ENCODE measurements around the gene SLC45A1.
"Not testable (repeated sequence)": the region's sequence is repeated elsewhere in the genome, so short reads cannot be mapped to it uniquely, and the experiment has no call there.

Gene SLC45A1

GRCh38 chr1:8367571-8368194 is 49.8 kb downstream of the SLC45A1 start:
- no peak for DNase-seq (ENCODE audit: low read depth)

DNA sequence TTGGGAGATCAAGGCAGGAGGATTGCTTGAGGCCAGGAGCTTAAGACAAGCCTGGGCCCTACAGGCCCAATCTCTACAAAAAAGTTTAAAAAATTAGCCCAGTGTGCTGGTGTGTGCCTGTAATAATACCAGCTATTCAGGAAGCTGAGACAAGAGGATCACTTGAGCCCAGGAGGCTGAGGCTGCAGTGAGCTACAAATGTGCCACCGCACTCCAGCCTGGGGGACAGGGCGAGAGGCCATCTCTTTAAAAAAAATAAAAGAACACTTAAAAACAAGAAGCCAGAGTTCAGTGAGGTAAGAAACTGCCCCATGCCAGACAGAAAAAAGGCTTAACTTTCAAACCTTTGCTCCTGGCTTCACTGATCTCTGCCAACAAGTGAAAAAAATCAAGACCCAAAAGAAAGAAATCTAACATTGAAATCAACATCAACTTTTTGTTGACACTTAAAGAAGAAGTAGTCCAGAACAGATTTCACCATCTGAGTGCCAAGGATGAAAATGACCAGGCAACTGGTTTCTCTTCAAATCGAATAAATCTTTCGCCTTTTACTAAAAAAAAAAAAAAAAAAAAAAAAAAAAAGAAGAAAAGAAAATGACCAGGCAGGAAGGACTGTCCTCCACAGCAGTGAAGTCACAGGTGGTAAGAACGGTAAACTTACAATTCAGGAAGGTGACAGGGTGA is 51.2 kb downstream of the SLC45A1 start:
- DNase-seq (ENCODE audit: low read depth): no peak

GRCh38 chr1:8370046-8370881 is 52.4 kb downstream of the SLC45A1 start:
- DNase-seq (ENCODE audit: low read depth): no peak

GRCh38 chr1:8370905-8371315 is 53.0 kb downstream of the SLC45A1 start:
- DNase-seq (ENCODE audit: low read depth): peak; percentile 27

GRCh38 chr1:8371372-8371991 is 53.6 kb downstream of the SLC45A1 start:
- no peak for DNase-seq (ENCODE audit: low read depth)

GRCh38 chr1:8373125-8373524 is 55.2 kb downstream of the SLC45A1 start:
- no peak for DNase-seq (ENCODE audit: low read depth)

DNA sequence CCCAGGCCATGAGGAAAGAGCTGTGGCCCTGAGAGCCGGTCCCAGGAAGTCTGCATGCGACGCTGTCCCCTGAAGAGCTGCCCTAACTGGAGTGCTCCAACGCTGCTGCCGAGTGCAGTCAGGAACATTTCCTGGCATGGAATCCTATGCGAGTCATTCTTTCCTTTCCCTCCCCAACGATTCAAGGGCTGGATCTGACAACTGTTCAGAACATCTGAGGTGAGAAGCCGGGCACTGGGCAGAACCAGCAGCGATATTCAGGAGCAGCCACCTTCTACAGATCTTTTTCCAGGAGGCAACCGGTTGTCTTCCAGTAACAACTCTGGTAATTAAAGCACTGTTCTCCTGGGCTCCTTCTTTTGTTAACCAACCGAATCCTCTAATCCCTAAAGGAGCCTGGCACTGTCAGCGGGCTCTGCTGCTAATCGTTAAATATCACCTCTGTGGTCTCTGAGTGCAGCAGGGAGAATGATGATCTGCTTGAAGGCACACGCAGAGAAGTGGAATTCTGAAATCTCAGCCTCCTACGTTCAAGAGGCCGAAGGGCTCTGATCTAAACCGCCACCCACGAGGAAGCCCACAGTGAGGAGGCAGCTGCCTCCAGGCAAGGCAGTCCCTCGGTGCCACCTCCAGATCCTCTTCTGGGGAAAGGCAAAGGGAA is 55.8 kb downstream of the SLC45A1 start:
- peak; percentile 82 for DNase-seq (ENCODE audit: low read depth)

DNA sequence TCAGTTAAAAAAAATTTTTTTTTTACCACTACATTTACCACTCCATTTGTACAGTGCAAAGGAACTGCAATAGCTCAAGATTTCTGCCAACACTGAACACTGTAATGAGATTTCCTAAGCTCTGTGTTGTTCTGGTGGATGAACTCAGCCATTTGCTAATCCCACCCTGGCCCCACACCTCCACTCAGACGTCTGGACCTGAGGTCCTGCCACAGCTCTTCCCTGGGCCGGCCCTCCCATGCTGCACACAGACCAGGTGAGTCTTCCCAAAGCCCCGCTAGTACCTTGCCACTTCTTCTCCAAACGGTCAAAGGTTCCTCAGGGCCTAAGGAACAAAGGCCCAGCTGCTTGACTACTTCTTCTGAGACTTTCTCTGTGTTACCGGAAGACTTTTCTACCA is 56.4 kb downstream of the SLC45A1 start:
- peak; percentile 38 for DNase-seq (ENCODE audit: low read depth)

DNA sequence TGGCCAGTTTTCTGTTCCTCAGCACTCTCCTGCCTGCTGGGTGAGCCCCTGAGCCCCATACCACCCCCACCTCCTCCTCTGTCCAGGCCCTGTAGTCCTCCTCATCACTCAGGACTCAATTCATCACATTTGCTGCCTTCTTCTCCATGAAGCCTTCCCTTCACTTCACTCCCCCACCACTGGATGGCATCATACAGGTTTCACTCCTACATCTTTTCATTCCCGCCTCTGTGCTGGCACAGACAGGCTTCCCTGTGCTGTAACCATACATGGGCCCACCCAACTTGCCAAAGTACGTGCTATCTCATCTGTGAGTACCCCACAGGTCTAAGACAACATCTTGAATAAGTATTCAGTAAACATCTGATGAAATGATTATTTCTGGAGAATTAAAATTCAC is 56.9 kb downstream of the SLC45A1 start:
- peak; percentile 42 for DNase-seq (ENCODE audit: low read depth)

- no peak for DNase-seq (ENCODE audit: low read depth)
Observed at GRCh38 chr1:8376358-8376840, 58.5 kb downstream of the SLC45A1 start.

DNA sequence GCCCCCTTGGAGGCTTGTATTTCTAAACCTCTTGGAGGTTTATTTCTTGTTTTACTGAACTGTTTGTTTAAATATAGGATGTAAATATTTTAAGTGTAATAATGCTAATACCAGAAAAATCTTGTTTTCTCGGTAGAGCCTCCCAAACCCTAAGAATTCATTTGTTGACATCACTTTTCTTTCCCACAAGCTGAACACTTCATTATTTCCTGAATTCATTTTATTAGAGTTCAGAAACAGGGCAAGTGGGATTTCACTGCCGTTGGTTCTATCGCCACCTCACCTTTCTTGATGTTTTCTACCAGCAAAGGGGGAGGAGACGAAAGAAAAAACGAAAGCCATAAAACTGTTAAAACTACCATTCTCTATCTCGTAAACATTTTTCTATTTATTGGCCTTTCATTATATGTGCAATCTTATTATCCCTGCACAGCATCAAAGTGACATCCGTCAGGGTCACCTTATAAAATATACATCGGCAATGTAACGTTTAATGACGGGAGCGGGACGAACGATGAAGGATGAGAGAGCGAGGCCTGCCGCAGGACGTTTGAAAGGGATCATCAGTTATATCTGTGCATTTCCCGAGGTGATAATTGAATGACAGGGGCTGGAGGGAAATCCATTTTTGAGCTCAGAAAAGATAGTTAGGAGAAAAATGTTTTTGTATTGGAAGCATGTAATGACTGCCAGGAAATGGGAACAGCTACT is 59.5 kb downstream of the SLC45A1 start:
- DNase-seq (ENCODE audit: low read depth): no peak

GRCh38 chr1:8378178-8378577 is 60.3 kb downstream of the SLC45A1 start:
- DNase-seq (ENCODE audit: low read depth): peak; percentile 71

- DNase-seq (ENCODE audit: low read depth): no peak
Observed at GRCh38 chr1:8378981-8379470, 61.1 kb downstream of the SLC45A1 start.

- DNase-seq (ENCODE audit: low read depth): no peak
Observed at GRCh38 chr1:8379513-8380186, 61.7 kb downstream of the SLC45A1 start.

DNA sequence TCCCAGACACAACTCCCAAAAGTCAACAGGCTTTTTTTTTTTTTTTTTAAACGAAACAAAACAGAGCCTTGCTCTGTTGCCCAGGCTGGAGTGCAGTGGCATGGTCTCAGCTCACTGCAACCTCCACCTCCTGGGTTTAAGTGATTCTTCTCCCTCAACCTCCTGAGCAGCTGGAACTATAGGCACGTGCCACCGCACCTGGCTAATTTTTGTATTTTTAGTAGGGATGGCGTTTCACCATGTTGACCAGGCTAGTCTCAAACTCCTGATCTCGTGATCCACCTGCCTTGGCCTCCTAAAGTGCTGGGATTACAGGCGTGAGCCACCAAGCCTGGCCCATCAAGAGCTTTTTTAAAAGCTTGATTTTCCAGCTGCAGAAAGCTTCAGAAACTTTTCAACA is 62.4 kb downstream of the SLC45A1 start:
- DNase-seq (ENCODE audit: low read depth): not testable (repeated sequence)

GRCh38 chr1:8381618-8382017 is 63.7 kb downstream of the SLC45A1 start:
- DNase-seq (ENCODE audit: low read depth): peak; percentile 61

- DNase-seq (ENCODE audit: low read depth): no peak
Observed at GRCh38 chr1:8382051-8382505, 64.2 kb downstream of the SLC45A1 start.

- DNase-seq (ENCODE audit: low read depth): no peak
Observed at GRCh38 chr1:8382608-8383505, 64.9 kb downstream of the SLC45A1 start.

- DNase-seq (ENCODE audit: low read depth): no peak
Observed at GRCh38 chr1:8384088-8384487, 66.2 kb downstream of the SLC45A1 start.

All from fibroblast of gingiva (primary cell).